HUES48 (cell line): ENCODE measurements around the gene PRKAG1.

ENCODE experiments used
- H3K27ac ChIP-seq: one replicate; pipeline ENCODE4 v1.7.0; 2013; ENCODE audit warnings: low read depth, low read length, inconsistent platforms
- H3K27me3 ChIP-seq: 2 replicates; pipeline ENCODE4 v1.6.1; 2013; ENCODE audit warnings: mild to moderate bottlenecking, low read length; ENCODE audit not compliant: control insufficient read depth, insufficient read depth
- H3K36me3 ChIP-seq: 2 replicates; pipeline ENCODE4 v1.6.1; 2013; ENCODE audit warnings: low read length; ENCODE audit not compliant: control insufficient read depth, insufficient read depth
- H3K4me1 ChIP-seq: 2 replicates; pipeline ENCODE4 v1.6.1; 2013; ENCODE audit warnings: mild to moderate bottlenecking, low read length; ENCODE audit not compliant: control insufficient read depth, insufficient read depth
- H3K4me3 ChIP-seq: 2 replicates; pipeline ENCODE4 v1.5.1; 2013; ENCODE audit warnings: mild to moderate bottlenecking, low read depth, low read length
- H3K9ac ChIP-seq: 2 replicates; pipeline ENCODE4 v1.6.1; 2013; ENCODE audit warnings: mild to moderate bottlenecking, low read depth, low read length, moderate library complexity
- H3K9me3 ChIP-seq: 2 replicates; pipeline ENCODE4 v1.6.1; 2013; ENCODE audit warnings: low read length; ENCODE audit not compliant: control insufficient read depth, insufficient read depth

PRKAG1 gene

GRCh38 chr12:48969160-48969771 lies 49.3 kb downstream of the PRKAG1 start:
- Histone ChIP-seq H3K4me1 (peaks cover 59% of the 10 kb centered on the region), H3K36me3 (no peaks in the 10 kb centered on the region), H3K27ac (peak overlapping the region; percentile 85), H3K9ac (no peak overlapping the region), H3K27me3 (peaks cover 78% of the 10 kb centered on the region), H3K9me3 (no peaks in the 10 kb centered on the region), H3K4me3 (peak overlapping the region; percentile 61; the same call in 1 of the 2 replicates)

- Histone ChIP-seq H3K36me3 (no peaks in the 10 kb centered on the region), H3K27me3 (peaks cover 70% of the 10 kb centered on the region), H3K4me1 (peaks cover 60% of the 10 kb centered on the region), H3K9me3 (no peaks in the 10 kb centered on the region), H3K9ac (no peak overlapping the region), H3K4me3 (0 out of 2 replicates have a peak overlapping the region, but pooled peaks have one; percentile 3), H3K27ac (peak overlapping the region; percentile 85)
Measured at GRCh38 chr12:48968467-48968866, 50.1 kb downstream of the PRKAG1 start.

GRCh38 chr12:48967991-48968390 lies 50.6 kb downstream of the PRKAG1 start:
- H3K27me3 ChIP-seq, result peaks cover 66% of the 10 kb centered on the region
- H3K36me3 ChIP-seq, result no peaks in the 10 kb centered on the region
- H3K9me3 ChIP-seq, result no peaks in the 10 kb centered on the region
- peaks cover 60% of the 10 kb centered on the region for H3K4me1 ChIP-seq
- 0 out of 2 replicates have a peak overlapping the region, but pooled peaks have one; percentile 3 for H3K4me3 ChIP-seq
- peak overlapping the region; percentile 85 for H3K27ac ChIP-seq
- H3K9ac ChIP-seq, result no peak overlapping the region

GRCh38 chr12:48966177-48966895 lies 52.2 kb downstream of the PRKAG1 start:
- Histone ChIP-seq H3K4me1 (peaks cover 54% of the 10 kb centered on the region), H3K9ac (no peak overlapping the region), H3K9me3 (no peaks in the 10 kb centered on the region), H3K27ac (no peak overlapping the region), H3K27me3 (peaks cover 52% of the 10 kb centered on the region), H3K4me3 (no peak overlapping the region), H3K36me3 (no peaks in the 10 kb centered on the region)

- Histone ChIP-seq H3K4me1 (peaks cover 44% of the 10 kb centered on the region), H3K36me3 (no peaks in the 10 kb centered on the region), H3K9me3 (no peaks in the 10 kb centered on the region), H3K27ac (peak overlapping the region; percentile 88), H3K4me3 (peak overlapping the region; percentile 25), H3K9ac (no peak overlapping the region), H3K27me3 (peaks cover 42% of the 10 kb centered on the region)
Measured at GRCh38 chr12:48965298-48965838, 53.2 kb downstream of the PRKAG1 start.

GRCh38 chr12:48961801-48962200 lies 56.8 kb downstream of the PRKAG1 start:
- H3K4me1 ChIP-seq, result peaks cover 24% of the 10 kb centered on the region
- no peaks in the 10 kb centered on the region for H3K9me3 ChIP-seq
- peaks cover 12% of the 10 kb centered on the region for H3K27me3 ChIP-seq
- H3K9ac ChIP-seq, result no peak overlapping the region
- H3K4me3 ChIP-seq, result no peak overlapping the region
- no peak overlapping the region for H3K27ac ChIP-seq
- H3K36me3 ChIP-seq, result no peaks in the 10 kb centered on the region

GRCh38 chr12:48961331-48961730 lies 57.2 kb downstream of the PRKAG1 start:
- Histone ChIP-seq H3K4me3 (no peak overlapping the region), H3K4me1 (peaks cover 24% of the 10 kb centered on the region)

GRCh38 chr12:48960834-48961233 lies 57.7 kb downstream of the PRKAG1 start:
- peaks cover 3% of the 10 kb centered on the region for H3K27me3 ChIP-seq
- no peaks in the 10 kb centered on the region for H3K9me3 ChIP-seq
- H3K4me3 ChIP-seq, result no peak overlapping the region
- no peak overlapping the region for H3K27ac ChIP-seq
- H3K36me3 ChIP-seq, result no peaks in the 10 kb centered on the region; the same call in 1 of the 2 replicates
- peaks cover 20% of the 10 kb centered on the region for H3K4me1 ChIP-seq
- no peak overlapping the region for H3K9ac ChIP-seq

More at GRCh38 chr12:48961331-48961730, 57.2 kb downstream of the PRKAG1 start:
- Histone ChIP-seq H3K27me3 (peaks cover 8% of the 10 kb centered on the region), H3K9ac (no peak overlapping the region), H3K36me3 (no peaks in the 10 kb centered on the region), H3K9me3 (no peaks in the 10 kb centered on the region), H3K27ac (no peak overlapping the region)

- peaks cover 13% of the 10 kb centered on the region for H3K4me1 ChIP-seq
- H3K27me3 ChIP-seq, result peaks cover 3% of the 10 kb centered on the region; the same call in 1 of the 2 replicates
- peak overlapping the region; percentile 91 for H3K4me3 ChIP-seq
- H3K27ac ChIP-seq, result peak overlapping the region; percentile 77
- no peak overlapping the region for H3K9ac ChIP-seq
- no peaks in the 10 kb centered on the region for H3K9me3 ChIP-seq
- H3K36me3 ChIP-seq, result peaks cover 26% of the 10 kb centered on the region
Measured at GRCh38 chr12:48958049-48958388, 60.6 kb downstream of the PRKAG1 start.

- Histone ChIP-seq H3K36me3 (peaks cover 32% of the 10 kb centered on the region), H3K4me1 (peaks cover 13% of the 10 kb centered on the region), H3K9me3 (no peaks in the 10 kb centered on the region), H3K27ac (peak within 1 kb of the TSS; percentile 96), H3K4me3 (peak within 1 kb of the TSS; percentile 91), H3K9ac (peak within 1 kb of the TSS; percentile 82), H3K27me3 (peaks cover 1% of the 10 kb centered on the region; the same call in 1 of the 2 replicates)
Measured at GRCh38 chr12:48957141-48958048, 61.2 kb downstream of the PRKAG1 start, which contains the start of gene ARF3. TSS of gene ARF3 (minus strand) at chr12:48957487. CDS start at chr12:48941095, 16,392 bp downstream.
